ENCODE measurements around the gene ALDH3B1.

Gene ALDH3B1

DNA sequence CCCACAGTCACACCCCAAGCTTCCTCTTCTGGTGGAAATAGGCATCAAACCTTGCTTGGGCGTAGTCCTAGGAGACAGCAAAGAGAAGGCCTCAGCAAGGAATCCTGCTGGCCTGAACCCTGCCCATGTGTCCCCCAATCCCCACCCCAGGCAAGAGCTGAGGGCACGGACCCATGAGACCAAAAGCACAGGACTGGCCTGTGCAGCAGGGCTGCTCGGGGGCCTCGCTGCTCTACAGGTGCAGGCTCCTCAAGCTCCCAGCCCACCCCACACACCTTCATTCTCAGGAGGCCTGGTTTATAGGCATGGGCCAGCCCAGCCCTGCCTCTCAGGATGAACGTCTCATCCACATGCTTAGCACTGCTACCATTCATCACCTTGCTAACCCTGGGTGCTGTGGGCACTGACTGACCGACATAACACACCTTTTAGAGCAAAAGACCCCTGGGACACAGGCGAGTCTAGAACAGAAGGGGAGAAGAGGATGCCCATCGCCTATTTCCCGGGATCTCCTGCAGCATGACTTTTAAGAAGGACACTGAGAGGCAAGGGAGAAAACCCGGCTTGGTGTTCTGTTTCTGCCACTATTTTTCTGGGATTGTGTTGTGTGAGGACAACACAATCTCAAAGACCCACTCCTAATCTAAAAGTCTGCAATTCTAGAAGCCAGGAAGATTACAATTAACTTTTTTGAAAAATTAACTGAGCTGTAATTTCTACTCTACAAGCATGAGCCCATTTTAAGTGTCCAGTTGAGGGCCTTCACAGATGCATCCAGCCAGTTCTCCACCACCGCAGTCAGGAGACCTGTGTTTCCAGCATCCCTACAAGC, 44.1 kb downstream of the ALDH3B1 start:
- Histone ChIP-seq H3K27me3 (ENCODE audit: insufficient read depth, low read depth, severe bottlenecking) (no peaks in the 10 kb centered on the region), H3K36me3 (peaks cover 7% of the 10 kb centered on the region; the same call in 1 of the 2 replicates), H3K4me3 (ENCODE audit: low read depth, low read length) (no peak overlapping the region), H3K9me3 (ENCODE audit: severe bottlenecking) (no peaks in the 10 kb centered on the region), H3K27ac (no peak overlapping the region)
- TF ChIP-seq, protein P1, sequence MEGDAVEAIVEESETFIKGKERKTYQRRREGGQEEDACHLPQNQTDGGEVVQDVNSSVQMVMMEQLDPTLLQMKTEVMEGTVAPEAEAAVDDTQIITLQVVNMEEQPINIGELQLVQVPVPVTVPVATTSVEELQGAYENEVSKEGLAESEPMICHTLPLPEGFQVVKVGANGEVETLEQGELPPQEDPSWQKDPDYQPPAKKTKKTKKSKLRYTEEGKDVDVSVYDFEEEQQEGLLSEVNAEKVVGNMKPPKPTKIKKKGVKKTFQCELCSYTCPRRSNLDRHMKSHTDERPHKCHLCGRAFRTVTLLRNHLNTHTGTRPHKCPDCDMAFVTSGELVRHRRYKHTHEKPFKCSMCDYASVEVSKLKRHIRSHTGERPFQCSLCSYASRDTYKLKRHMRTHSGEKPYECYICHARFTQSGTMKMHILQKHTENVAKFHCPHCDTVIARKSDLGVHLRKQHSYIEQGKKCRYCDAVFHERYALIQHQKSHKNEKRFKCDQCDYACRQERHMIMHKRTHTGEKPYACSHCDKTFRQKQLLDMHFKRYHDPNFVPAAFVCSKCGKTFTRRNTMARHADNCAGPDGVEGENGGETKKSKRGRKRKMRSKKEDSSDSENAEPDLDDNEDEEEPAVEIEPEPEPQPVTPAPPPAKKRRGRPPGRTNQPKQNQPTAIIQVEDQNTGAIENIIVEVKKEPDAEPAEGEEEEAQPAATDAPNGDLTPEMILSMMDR (IDR thresholded peaks at IDR 0.05; ENCODE audit: low read depth, low read length) = no peak
- DNase-seq = no peak

GRCh38 chr11:68056317-68057285, 46.5 kb downstream of the ALDH3B1 start:
- DNase-seq = no peak
- no peaks in the 10 kb centered on the region for H3K27me3 ChIP-seq (ENCODE audit: insufficient read depth, low read depth, severe bottlenecking)
- no peak overlapping the region for H3K27ac ChIP-seq
- TF ChIP-seq, protein P1 (IDR thresholded peaks at IDR 0.05; ENCODE audit: low read depth, low read length) = no peak
- peaks cover 15% of the 10 kb centered on the region for H3K36me3 ChIP-seq
- H3K4me3 ChIP-seq (ENCODE audit: low read depth, low read length) = no peak overlapping the region
- H3K9me3 ChIP-seq (ENCODE audit: severe bottlenecking) = no peaks in the 10 kb centered on the region

- H3K36me3 ChIP-seq = peaks cover 16% of the 10 kb centered on the region
- no peaks in the 10 kb centered on the region for H3K9me3 ChIP-seq (ENCODE audit: severe bottlenecking)
- H3K27ac ChIP-seq = no peak overlapping the region
- H3K27me3 ChIP-seq (ENCODE audit: insufficient read depth, low read depth, severe bottlenecking) = no peaks in the 10 kb centered on the region
- no peak overlapping the region for H3K4me3 ChIP-seq (ENCODE audit: low read depth, low read length)
- TF ChIP-seq, protein P1 (IDR thresholded peaks at IDR 0.05; ENCODE audit: low read depth, low read length) = no peak
- DNase-seq = no peak
Measured at GRCh38 chr11:68057807-68058206, 47.7 kb downstream of the ALDH3B1 start.

GRCh38 chr11:68061508-68061907, 51.4 kb downstream of the ALDH3B1 start:
- no peaks in the 10 kb centered on the region for H3K9me3 ChIP-seq (ENCODE audit: severe bottlenecking)
- no peak overlapping the region for H3K4me3 ChIP-seq (ENCODE audit: low read depth, low read length)
- no peak overlapping the region for H3K27ac ChIP-seq
- no peaks in the 10 kb centered on the region for H3K27me3 ChIP-seq (ENCODE audit: insufficient read depth, low read depth, severe bottlenecking)
- H3K36me3 ChIP-seq = peaks cover 37% of the 10 kb centered on the region
- no peak for DNase-seq
- TF ChIP-seq, protein P1 (IDR thresholded peaks at IDR 0.05; ENCODE audit: low read depth, low read length) = no peak

GRCh38 chr11:68064926-68065325, 54.8 kb downstream of the ALDH3B1 start:
- Histone ChIP-seq H3K9me3 (ENCODE audit: severe bottlenecking) (no peaks in the 10 kb centered on the region), H3K36me3 (peaks cover 47% of the 10 kb centered on the region), H3K27ac (no peak overlapping the region), H3K27me3 (ENCODE audit: insufficient read depth, low read depth, severe bottlenecking) (no peaks in the 10 kb centered on the region), H3K4me3 (ENCODE audit: low read depth, low read length) (no peak overlapping the region)
- TF ChIP-seq, protein P1 (IDR thresholded peaks at IDR 0.05; ENCODE audit: low read depth, low read length) = no peak
- no peak for DNase-seq
